GM23248 (cell line): ENCODE data around the gene RFPL4AL1.

ENCODE experiments used
- EZH2 ChIP-seq: fragments of 200-600 bp; sonication (generic); IDR thresholded peaks from 2 replicates; pipeline ENCODE4 v1.6.1; 2018; ENCODE audit warnings: antibody characterized with exemption, mild to moderate bottlenecking; ENCODE audit not compliant: insufficient read depth, poor library complexity, severe bottlenecking
- EZH2phosphoT487 ChIP-seq: fragments of 200-600 bp; sonication (generic); IDR thresholded peaks from 2 replicates; pipeline ENCODE4 v1.6.1; 2018; ENCODE audit warnings: antibody characterized with exemption, moderate library complexity, mild to moderate bottlenecking, low read depth; ENCODE audit not compliant: insufficient read depth

DNA sequence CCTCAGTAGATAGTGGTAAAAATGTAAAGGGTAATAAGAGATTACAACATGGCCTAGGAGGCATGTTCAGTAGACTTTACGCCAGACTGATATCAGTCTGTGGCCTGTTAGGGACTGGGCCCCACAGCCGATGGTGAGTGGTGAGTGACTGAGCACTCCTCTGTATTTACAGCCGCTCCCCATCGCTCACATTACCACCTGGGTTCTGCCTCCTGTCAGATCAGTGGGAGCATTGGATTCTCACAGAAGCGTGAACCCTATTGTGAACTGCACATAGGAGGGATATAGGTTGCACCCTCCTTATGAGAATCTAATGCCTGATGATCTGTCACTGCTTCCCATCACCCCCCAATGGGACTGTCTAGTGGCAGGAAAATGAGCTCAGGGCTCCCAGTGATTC, 45.0 kb downstream of the RFPL4AL1 start:
- TF ChIP-seq EZH2 (no peak), EZH2phosphoT487 (no peak)
